ENCODE data around the gene PDE3A. TPM values are rescaled to one million over a fixed set of nuclear protein-coding genes. Genes with fewer than 3 reads are reported as not detected.

The PDE3A gene
- total RNA-seq, 2 experiments from 2014 or later = not detected

GRCh38 chr12:20446836-20447235 is 78.5 kb downstream of the PDE3A start:
- Mint-ChIP-seq H3K36me3 (ENCODE audit: low read depth) (no peaks in the 10 kb centered on the region), H3K9me3 (no peaks in the 10 kb centered on the region), H3K4me3 (no peak overlapping the region), H3K27me3 (no peaks in the 10 kb centered on the region), H3K27ac (no peak overlapping the region), H3K4me1 (ENCODE audit: low read depth) (no peaks in the 10 kb centered on the region)
- intact Hi-C loops (cut with micrococcal nuclease) = no loop called here
- no peak for ATAC-seq
- ChIA-PET POLR2A (no interaction called here), CTCF (interaction anchor here (1.5 kb wide), 1 partner anchor 16 kb away, joined by 3 read pairs; no protein-coding TSS in a partner anchor)
- DNase-seq = no peak
- TF ChIP-seq, protein P1, sequence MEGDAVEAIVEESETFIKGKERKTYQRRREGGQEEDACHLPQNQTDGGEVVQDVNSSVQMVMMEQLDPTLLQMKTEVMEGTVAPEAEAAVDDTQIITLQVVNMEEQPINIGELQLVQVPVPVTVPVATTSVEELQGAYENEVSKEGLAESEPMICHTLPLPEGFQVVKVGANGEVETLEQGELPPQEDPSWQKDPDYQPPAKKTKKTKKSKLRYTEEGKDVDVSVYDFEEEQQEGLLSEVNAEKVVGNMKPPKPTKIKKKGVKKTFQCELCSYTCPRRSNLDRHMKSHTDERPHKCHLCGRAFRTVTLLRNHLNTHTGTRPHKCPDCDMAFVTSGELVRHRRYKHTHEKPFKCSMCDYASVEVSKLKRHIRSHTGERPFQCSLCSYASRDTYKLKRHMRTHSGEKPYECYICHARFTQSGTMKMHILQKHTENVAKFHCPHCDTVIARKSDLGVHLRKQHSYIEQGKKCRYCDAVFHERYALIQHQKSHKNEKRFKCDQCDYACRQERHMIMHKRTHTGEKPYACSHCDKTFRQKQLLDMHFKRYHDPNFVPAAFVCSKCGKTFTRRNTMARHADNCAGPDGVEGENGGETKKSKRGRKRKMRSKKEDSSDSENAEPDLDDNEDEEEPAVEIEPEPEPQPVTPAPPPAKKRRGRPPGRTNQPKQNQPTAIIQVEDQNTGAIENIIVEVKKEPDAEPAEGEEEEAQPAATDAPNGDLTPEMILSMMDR (IDR thresholded peaks at IDR 0.05) = no peak

DNA sequence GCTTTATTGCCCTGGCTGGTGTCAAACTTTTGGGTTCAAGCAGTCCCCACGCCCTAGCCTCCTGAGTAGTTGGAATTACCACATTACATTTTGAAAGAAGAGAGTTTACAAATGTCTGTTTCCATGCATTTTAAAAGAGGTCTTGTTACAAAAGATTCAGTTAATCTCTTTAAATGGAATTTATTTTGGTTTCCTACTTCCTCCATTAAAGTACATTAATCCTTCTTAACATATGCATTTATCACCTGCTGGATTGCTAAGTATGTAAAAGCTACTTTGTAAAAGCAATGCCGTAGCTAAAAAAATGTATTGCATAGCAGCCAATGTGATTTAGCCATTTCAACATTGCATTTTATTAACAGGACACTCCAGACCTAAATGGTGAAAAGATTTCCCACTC is 80.4 kb downstream of the PDE3A start:
- no peaks in the 10 kb centered on the region for H3K36me3 Mint-ChIP-seq (ENCODE audit: low read depth)
- ATAC-seq = no peak
- no peaks in the 10 kb centered on the region for H3K9me3 Mint-ChIP-seq
- DNase-seq = no peak
- intact Hi-C loops (cut with micrococcal nuclease) = no loop called here
- H3K4me3 Mint-ChIP-seq = no peak overlapping the region
- CTCF ChIA-PET = no interaction called here
- H3K27ac Mint-ChIP-seq = no peak overlapping the region
- H3K4me1 Mint-ChIP-seq (ENCODE audit: low read depth) = no peaks in the 10 kb centered on the region
- POLR2A ChIA-PET = no interaction called here
- TF ChIP-seq, protein P1 (IDR thresholded peaks at IDR 0.05) = no peak
- no peaks in the 10 kb centered on the region for H3K27me3 Mint-ChIP-seq

GRCh38 chr12:20450591-20451180 is 82.3 kb downstream of the PDE3A start:
- Mint-ChIP-seq H3K27ac (no peak overlapping the region), H3K4me1 (ENCODE audit: low read depth) (no peaks in the 10 kb centered on the region), H3K36me3 (ENCODE audit: low read depth) (no peaks in the 10 kb centered on the region), H3K4me3 (no peak overlapping the region), H3K27me3 (no peaks in the 10 kb centered on the region), H3K9me3 (no peaks in the 10 kb centered on the region)
- ChIA-PET POLR2A (interaction anchor here (0.5 kb wide), 1 partner anchor 829 kb away, joined by 3 read pairs; no protein-coding TSS in a partner anchor), CTCF (interaction anchor here (1.5 kb wide), 1 partner anchor 14 kb away, joined by 3 read pairs; no protein-coding TSS in a partner anchor)
- ATAC-seq (no peak), DNase-seq (no peak)
- intact Hi-C loops (cut with micrococcal nuclease) = no loop called here
- TF ChIP-seq, protein P1 (IDR thresholded peaks at IDR 0.05) = no peak

- no peak for DNase-seq
- H3K4me1 Mint-ChIP-seq (ENCODE audit: low read depth) = no peaks in the 10 kb centered on the region
- ChIA-PET CTCF (no interaction called here), POLR2A (no interaction called here)
- H3K9me3 Mint-ChIP-seq = no peaks in the 10 kb centered on the region
- TF ChIP-seq, protein P1 (IDR thresholded peaks at IDR 0.05) = no peak
- H3K27me3 Mint-ChIP-seq = no peaks in the 10 kb centered on the region
- intact Hi-C loops (cut with micrococcal nuclease) = no loop called here
- no peak overlapping the region for H3K4me3 Mint-ChIP-seq
- no peaks in the 10 kb centered on the region for H3K36me3 Mint-ChIP-seq (ENCODE audit: low read depth)
- H3K27ac Mint-ChIP-seq = no peak overlapping the region
- ATAC-seq = no peak
Observed at GRCh38 chr12:20451761-20452160, 83.4 kb downstream of the PDE3A start.

GRCh38 chr12:20452496-20453010 is 84.2 kb downstream of the PDE3A start:
- DNase-seq (no peak), ATAC-seq (no peak)
- Mint-ChIP-seq H3K27ac (no peak overlapping the region), H3K4me1 (ENCODE audit: low read depth) (no peaks in the 10 kb centered on the region), H3K4me3 (no peak overlapping the region), H3K36me3 (ENCODE audit: low read depth) (no peaks in the 10 kb centered on the region), H3K9me3 (no peaks in the 10 kb centered on the region), H3K27me3 (no peaks in the 10 kb centered on the region)
- TF ChIP-seq, protein P1 (IDR thresholded peaks at IDR 0.05) = no peak
- POLR2A ChIA-PET = interaction anchor here (0.8 kb wide), 1 partner anchor 11 kb away, joined by 3 read pairs; no protein-coding TSS in a partner anchor
- intact Hi-C loops (cut with micrococcal nuclease) = no loop called here
- CTCF ChIA-PET = no interaction called here
